HepG2 (cell line): ENCODE data around the gene ARGLU1. TPM values are rescaled to one million over a fixed set of nuclear protein-coding genes. Genes with fewer than 3 reads are reported as not detected.

Experiments
- ATAC-seq: fragments of 200-7000 bp; cut with Tn5 transposase; 3 replicates; pipeline ENCODE4 v1.9.1; 2020; ENCODE audit warnings: mild to moderate bottlenecking, moderate library complexity
- BruUV-seq: library from RNA; stranded (reverse); fragments of 400-500 nt; replicated peaks from 2 replicates; lab custom pipeline; 2021; lab: Mats Ljungman, UMichigan
- CTCF ChIA-PET: fragments of 300-600 bp; formaldehyde crosslinking; extraction: SDS; loops from one replicate; lab custom pipeline; 2021; ENCODE audit warnings: low total read pairs, inconsistent platforms, low intra/inter-chr PET ratio; lab: Yijun Ruan, JAX
- POLR2A ChIA-PET: fragments of 350-600 bp; sonication (Branson Sonifier 250); formaldehyde crosslinking; loops from one replicate; lab custom pipeline; 2020; ENCODE audit warnings: antibody characterized with exemption, inconsistent platforms; lab: Yijun Ruan, JAX
- DNase-seq: peaks from one replicate; pipeline ENCODE4 v3.0.0-alpha.2; 2015; ENCODE audit warnings: low spot score
- FAIRE-seq: peaks from 3 replicates; lab custom pipeline; 2011; peaks lifted over from hg19 to GRCh38; lab: Jason Lieb, UNC
- H2AFZ ChIP-seq: one replicate; pipeline ENCODE4 v1.6.1; 2011; ENCODE audit warnings: low read length, inconsistent platforms
- H3K27ac ChIP-seq: fragments of 300-600 bp; 3 replicates; pipeline ENCODE4 v1.8.0; 2011; ENCODE audit warnings: mixed run types, mild to moderate bottlenecking, mixed read lengths, low read length, inconsistent platforms; ENCODE audit not compliant: insufficient read depth; ENCODE audit errors: extremely low read length
- H3K27me3 ChIP-seq, 2 experiments: fragments of 200-600 bp in 1 of 2; 2 replicates in 1 of 2; 3 replicates in 1 of 2; pipeline versions ENCODE4 v1.6.0 to v1.8.0; 2011; ENCODE audit warnings: low read length in 2 of 2, mild to moderate bottlenecking in 2 of 2, moderate library complexity in 2 of 2, inconsistent platforms in 1 of 2; ENCODE audit not compliant: insufficient read depth in 2 of 2, control insufficient read depth in 1 of 2
- H3K36me3 ChIP-seq, 2 experiments: fragments of 200-600 bp in 1 of 2; replicated peaks in 1 of 2; 2 replicates in 1 of 2; 3 replicates in 1 of 2; pipeline versions ENCODE4 v1.5.1 to v1.8.0; 2011; ENCODE audit warnings: low read length in 2 of 2, inconsistent platforms in 1 of 2; ENCODE audit not compliant: insufficient read depth in 2 of 2, control insufficient read depth in 1 of 2
- H3K4me1 ChIP-seq: 2 replicates; pipeline ENCODE4 v1.5.1; 2012; ENCODE audit warnings: low read length, inconsistent platforms; ENCODE audit not compliant: insufficient read depth
- H3K4me2 ChIP-seq: 2 replicates; pipeline ENCODE4 v1.6.0; 2011; ENCODE audit warnings: low read depth, low read length, inconsistent platforms
- H3K4me3 ChIP-seq, 3 experiments: fragments of 200-600 bp in 1 of 3; sonication (generic), shearing (Covaris generic) in 1 of 3; replicated peaks in 1 of 3; 2 replicates each; pipeline ENCODE4 v1.5.1; 2011 to 2016; ENCODE audit warnings: low read length in 3 of 3, inconsistent platforms in 2 of 3, low read depth in 2 of 3, mild to moderate bottlenecking in 2 of 3, control low read depth in 1 of 3, mixed read lengths in 1 of 3; ENCODE audit not compliant: insufficient read depth in 1 of 3
- H3K79me2 ChIP-seq: one replicate; pipeline ENCODE4 v1.6.1; 2011; ENCODE audit warnings: low read length, inconsistent platforms; ENCODE audit not compliant: insufficient read depth
- H3K9ac ChIP-seq: 2 replicates; pipeline ENCODE4 v1.6.0; 2011; ENCODE audit warnings: mild to moderate bottlenecking, low read depth, low read length, inconsistent platforms; ENCODE audit not compliant: insufficient read depth
- H3K9me3 ChIP-seq: 2 replicates; pipeline ENCODE4 v1.5.1; 2012; ENCODE audit warnings: mild to moderate bottlenecking, low read length
- H4K20me1 ChIP-seq: 2 replicates; pipeline ENCODE4 v1.6.0; 2011; ENCODE audit warnings: inconsistent platforms, mild to moderate bottlenecking, low read length, moderate library complexity; ENCODE audit not compliant: insufficient read depth
- ARNT2 ChIP-seq: sonication (generic); formaldehyde crosslinking; IDR thresholded peaks from 2 replicates; pipeline ENCODE4 v1.8.0; 2022; ENCODE audit warnings: mild to moderate bottlenecking, low read depth, missing genetic modification reagents, moderate library complexity
- HES4 ChIP-seq: sonication (generic); formaldehyde crosslinking; IDR thresholded peaks from 2 replicates; pipeline ENCODE4 v1.9.0; 2021; ENCODE audit warnings: mild to moderate bottlenecking, missing genetic modification reagents, borderline replicate concordance
- HNF1B ChIP-seq: sonication (generic); formaldehyde crosslinking; IDR thresholded peaks from 2 replicates; pipeline ENCODE4 v1.5.1; 2020; ENCODE audit warnings: mild to moderate bottlenecking, moderate library complexity, missing genetic modification reagents
- IRX3 ChIP-seq: sonication (generic); formaldehyde crosslinking; IDR thresholded peaks from 2 replicates; pipeline ENCODE4 v1.8.1; 2023; ENCODE audit warnings: mild to moderate bottlenecking, low read depth, missing genetic modification reagents, borderline replicate concordance
- MTF2 ChIP-seq: sonication (generic); formaldehyde crosslinking; IDR thresholded peaks from 2 replicates; pipeline ENCODE4 v1.5.0; 2020; ENCODE audit warnings: missing genetic modification reagents, borderline replicate concordance
- PHF20 ChIP-seq: sonication (generic); formaldehyde crosslinking; IDR thresholded peaks from 2 replicates; pipeline ENCODE4 v1.5.0; 2020; ENCODE audit warnings: mild to moderate bottlenecking, missing genetic modification reagents
- SALL1 ChIP-seq: sonication (generic); formaldehyde crosslinking; IDR thresholded peaks from 2 replicates; pipeline ENCODE4 v1.8.0; 2022; ENCODE audit warnings: mild to moderate bottlenecking, missing genetic modification reagents
- SAP130 ChIP-seq: IDR thresholded peaks from 2 replicates; pipeline ENCODE4 v1.6.1; 2016; ENCODE audit warnings: low read depth
- SATB2 ChIP-seq: sonication (generic); formaldehyde crosslinking; IDR thresholded peaks from 2 replicates; pipeline ENCODE4 v1.5.0; 2020; ENCODE audit warnings: missing genetic modification reagents
- TFDP2 ChIP-seq: sonication (generic); formaldehyde crosslinking; IDR thresholded peaks from 2 replicates; pipeline ENCODE4 v1.4.0; 2020; ENCODE audit warnings: missing genetic modification reagents
- YEATS2 ChIP-seq: sonication (generic); formaldehyde crosslinking; IDR thresholded peaks from 2 replicates; pipeline ENCODE4 v1.4.0; 2020; ENCODE audit warnings: missing genetic modification reagents, borderline replicate concordance
- ZNF350 ChIP-seq: sonication (generic); formaldehyde crosslinking; IDR thresholded peaks from 2 replicates; pipeline ENCODE4 v1.4.0; 2020; ENCODE audit warnings: mild to moderate bottlenecking, low read depth, missing genetic modification reagents, borderline replicate concordance
- ZNF383 ChIP-seq: sonication (generic); formaldehyde crosslinking; IDR thresholded peaks from 2 replicates; pipeline ENCODE4 v1.4.0; 2020; ENCODE audit warnings: missing genetic modification reagents, mild to moderate bottlenecking, borderline replicate concordance
- ZNF503 ChIP-seq: sonication (generic); formaldehyde crosslinking; IDR thresholded peaks from 2 replicates; pipeline ENCODE4 v1.4.0; 2020; ENCODE audit warnings: missing genetic modification reagents
- ZNF605 ChIP-seq: sonication (generic); formaldehyde crosslinking; IDR thresholded peaks from 2 replicates; pipeline ENCODE4 v1.8.0; 2022; ENCODE audit warnings: mild to moderate bottlenecking, missing genetic modification reagents
- ZNF704 ChIP-seq: sonication (generic); formaldehyde crosslinking; IDR thresholded peaks from 2 replicates; pipeline ENCODE4 v1.8.1; 2023; ENCODE audit warnings: mild to moderate bottlenecking, inconsistent platforms, moderate library complexity, missing genetic modification reagents, borderline replicate concordance
- ZNF709 ChIP-seq: sonication (generic); formaldehyde crosslinking; IDR thresholded peaks from 2 replicates; pipeline ENCODE4 v1.5.0; 2020; ENCODE audit warnings: mild to moderate bottlenecking, missing genetic modification reagents
- ZNF746 ChIP-seq: sonication (generic); formaldehyde crosslinking; IDR thresholded peaks from 2 replicates; pipeline ENCODE4 v1.8.0; 2022; ENCODE audit warnings: mild to moderate bottlenecking, missing genetic modification reagents
- WGBS: methylation state at CpG from one replicate; pipeline ENCODE4 v1.1.6; 2017; ENCODE audit warnings: low lambda C conversion rate; 5-methylcytosine and 5-hydroxymethylcytosine counted together
- in situ Hi-C: cut with HindIII; loops from 2 replicates; pipeline ENCODE4 v1.10.0; 2017; ENCODE audit warnings: low pct_unique_long_range_greater_than_20kb; ENCODE audit not compliant: extremely low pct_ligation_motif_present
- intact Hi-C: fragments of 100-400 bp; cut with micrococcal nuclease; formaldehyde crosslinking; loops from one replicate; pipeline ENCODE4 v1.10.0; 2022; ENCODE audit not compliant: unreplicated experiment
- polyA plus RNA-seq, 8 experiments: library from polyadenylated mRNA; depleted of rRNA in 3 of 8; stranded (reverse) in 7 of 8; unstranded in 1 of 8; fragments of >200 nt; fragmentation: Illumina TruSeq in 4 of 8; extraction: Trizol in 4 of 8; gene quantifications; 2 replicates each; pipeline versions ENCODE4 v1.2.1 to v1.2.3, GENCODE V29; 2011 to 2016; ENCODE audit warnings: low read depth in 4 of 8, missing spikeins in 1 of 8, mixed read lengths in 1 of 8; ENCODE audit not compliant: insufficient read depth in 1 of 8
- total RNA-seq, 5 experiments: library from RNA; depleted of rRNA; stranded (reverse); fragments of >200 nt; fragmentation: Illumina TruSeq; extraction: Trizol; gene quantifications; 2 replicates each; pipeline ENCODE4 v1.2.3, GENCODE V29; 2016; ENCODE audit warnings: low read depth in 1 of 5

The ARGLU1 gene
- total and polyA plus RNA-seq, 2 of the 13 experiments (the other 11 are each of a cell fraction or from before 2014, with no cell fraction given), result 47.1 to 70.6 TPM

- FAIRE-seq (no peak), ATAC-seq (peak; percentile 93), DNase-seq (peak; percentile 67)
- no peak within 1 kb of the TSS for H3K9ac ChIP-seq
- 0% methylated on average over 2 of the region's 102 CpGs for WGBS
- POLR2A ChIA-PET, result no interaction called here
- H3K4me1 ChIP-seq, result peaks cover 15% of the 10 kb centered on the region
- no peak within 1 kb of the TSS for H3K27ac ChIP-seq
- H3K4me3 ChIP-seq, result peak within 1 kb of the TSS; percentile 42 to 75 (median 51)
- no peaks in the 10 kb centered on the region for H3K9me3 ChIP-seq
- no peak within 1 kb of the TSS for H2AFZ ChIP-seq
- no peaks in the 10 kb centered on the region; a peak in 1 of 5 replicates for H3K36me3 ChIP-seq
- in situ Hi-C loops (loop anchor here (10.0 to 25.0 kb wide), 3 partner anchors 579 to 1973 kb away; no protein-coding TSS in a partner anchor), intact Hi-C loops (loop anchor here (2.0 to 10.0 kb wide), 5 partner anchors 85 to 1961 kb away; no protein-coding TSS in a partner anchor)
- H3K27me3 ChIP-seq, result peaks cover 2 to 16% of the 10 kb centered on the region in 2 experiments; a peak in 2 of 5 replicates
- no peaks in the 10 kb centered on the region for H4K20me1 ChIP-seq
- BruUV-seq, result no TSS peak
- CTCF ChIA-PET, result no interaction called here
- peak within 1 kb of the TSS; percentile 90 for H3K4me2 ChIP-seq
- H3K79me2 ChIP-seq, result no peaks in the 10 kb centered on the region
- no peak for TF ChIP-seq ZNF383 (CRISPR knock-in tag)
- peak; percentile 75 for TF ChIP-seq TFDP2 (CRISPR knock-in tag)
- TF ChIP-seq HNF1B (CRISPR knock-in tag), result no peak
- peak; percentile 60 for TF ChIP-seq HES4 (CRISPR knock-in tag)
- TF ChIP-seq IRX3, result no peak
- peak; percentile 38; the same call in 1 of the 2 replicates for TF ChIP-seq SATB2 (CRISPR knock-in tag)
- TF ChIP-seq ZNF503 (CRISPR knock-in tag), result 0 out of 2 replicates have a peak, but pooled peaks have one; percentile 46
- TF ChIP-seq ZNF605, result no peak; the same call in 1 of the 2 replicates
- no peak for TF ChIP-seq ZNF350 (CRISPR knock-in tag)
- no peak for TF ChIP-seq ZNF746 (CRISPR knock-in tag)
- 0 out of 2 replicates have a peak, but pooled peaks have one; percentile 16 for TF ChIP-seq SALL1 (CRISPR knock-in tag)
- TF ChIP-seq ZNF704 (CRISPR knock-in tag), result peak; percentile 88; the same call in 1 of the 2 replicates
- peak; percentile 42; the same call in 1 of the 2 replicates for TF ChIP-seq MTF2 (CRISPR knock-in tag)
- TF ChIP-seq SAP130 (CRISPR knock-in tag), result peak; percentile 60
- TF ChIP-seq ARNT2 (CRISPR knock-in tag), result peak; percentile 49; the same call in 1 of the 2 replicates
- TF ChIP-seq YEATS2, result no peak
- TF ChIP-seq PHF20 (CRISPR knock-in tag), result no peak
- TF ChIP-seq ZNF709, result peak; percentile 42; the same call in 1 of the 2 replicates
Observed at GRCh38 chr13:106535552-106536243, 32.2 kb downstream of the ARGLU1 start, which contains the start of gene EFNB2. EFNB2 (minus strand) TSS chr13:106535662; CDS start chr13:106534964, 698 bp downstream.
